ENCODE measurements around the gene ISY1. TPM values are rescaled to one million over a fixed set of nuclear protein-coding genes. Genes with fewer than 3 reads are reported as not detected.
"Not testable (repeated sequence)": the region's sequence is repeated elsewhere in the genome, so short reads cannot be mapped to it uniquely, and the experiment has no call there.

ISY1 gene
- total RNA-seq, 1 donor from 2014 or later: 16.2 TPM

DNA sequence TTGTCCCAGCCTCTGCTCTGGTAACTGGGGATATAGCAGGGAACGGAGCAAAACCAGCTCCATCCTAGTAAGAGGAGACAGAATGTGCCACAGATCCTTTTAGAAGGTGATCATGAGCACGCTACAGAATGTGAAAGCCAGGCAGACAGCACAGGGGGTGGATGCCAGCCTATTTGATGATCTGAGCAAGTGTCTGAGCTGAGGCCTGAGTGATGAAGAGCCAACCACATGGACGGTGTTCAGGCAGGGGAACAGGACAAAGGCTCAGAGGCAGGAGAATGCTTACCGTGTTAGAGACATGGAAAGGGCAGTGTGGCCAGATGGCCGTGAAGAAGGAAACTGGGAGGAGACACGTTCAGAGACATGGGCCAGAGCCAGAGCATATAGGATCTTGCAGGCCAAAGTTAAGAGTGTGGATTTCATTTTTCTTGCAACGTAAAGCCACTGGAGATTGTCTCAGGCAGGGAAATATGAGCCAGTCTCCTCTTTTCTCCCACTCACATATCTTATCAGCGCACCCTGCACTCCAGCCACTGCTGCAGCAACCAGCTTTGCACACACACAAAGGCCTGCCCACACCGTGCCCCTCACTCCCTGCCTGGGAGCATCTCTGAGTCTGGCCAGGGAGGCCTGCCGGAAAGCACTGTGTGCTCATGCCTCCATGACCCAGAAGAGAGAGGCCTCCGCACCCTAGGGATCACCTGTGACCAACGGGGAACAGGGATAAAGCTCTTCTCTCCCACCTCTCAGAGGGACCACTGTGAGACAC lies 59.3 kb downstream of the ISY1 start:
- H3K27me3 ChIP-seq: no peaks in the 10 kb centered on the region
- no peaks in the 10 kb centered on the region for H3K9me3 ChIP-seq
- no peak overlapping the region for H3K4me3 ChIP-seq
- no peaks in the 10 kb centered on the region for H3K36me3 ChIP-seq
- peaks cover 7% of the 10 kb centered on the region for H3K4me1 ChIP-seq
- intact Hi-C loops (cut with DNase I): no loop called here
- TF ChIP-seq, protein P1, sequence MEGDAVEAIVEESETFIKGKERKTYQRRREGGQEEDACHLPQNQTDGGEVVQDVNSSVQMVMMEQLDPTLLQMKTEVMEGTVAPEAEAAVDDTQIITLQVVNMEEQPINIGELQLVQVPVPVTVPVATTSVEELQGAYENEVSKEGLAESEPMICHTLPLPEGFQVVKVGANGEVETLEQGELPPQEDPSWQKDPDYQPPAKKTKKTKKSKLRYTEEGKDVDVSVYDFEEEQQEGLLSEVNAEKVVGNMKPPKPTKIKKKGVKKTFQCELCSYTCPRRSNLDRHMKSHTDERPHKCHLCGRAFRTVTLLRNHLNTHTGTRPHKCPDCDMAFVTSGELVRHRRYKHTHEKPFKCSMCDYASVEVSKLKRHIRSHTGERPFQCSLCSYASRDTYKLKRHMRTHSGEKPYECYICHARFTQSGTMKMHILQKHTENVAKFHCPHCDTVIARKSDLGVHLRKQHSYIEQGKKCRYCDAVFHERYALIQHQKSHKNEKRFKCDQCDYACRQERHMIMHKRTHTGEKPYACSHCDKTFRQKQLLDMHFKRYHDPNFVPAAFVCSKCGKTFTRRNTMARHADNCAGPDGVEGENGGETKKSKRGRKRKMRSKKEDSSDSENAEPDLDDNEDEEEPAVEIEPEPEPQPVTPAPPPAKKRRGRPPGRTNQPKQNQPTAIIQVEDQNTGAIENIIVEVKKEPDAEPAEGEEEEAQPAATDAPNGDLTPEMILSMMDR (IDR thresholded peaks at IDR 0.05): no peak
- TF ChIP-seq POLR2A (IDR thresholded peaks at IDR 0.05) (no peak), POLR2AphosphoS5 (IDR thresholded peaks at IDR 0.05; ENCODE audit: insufficient read depth in 1 of 2, low read depth in 1 of 2) (no peak)
- DNase-seq (ENCODE audit: extremely low spot score in 2 of 2): no peak
- no peak overlapping the region for H3K27ac ChIP-seq

DNA sequence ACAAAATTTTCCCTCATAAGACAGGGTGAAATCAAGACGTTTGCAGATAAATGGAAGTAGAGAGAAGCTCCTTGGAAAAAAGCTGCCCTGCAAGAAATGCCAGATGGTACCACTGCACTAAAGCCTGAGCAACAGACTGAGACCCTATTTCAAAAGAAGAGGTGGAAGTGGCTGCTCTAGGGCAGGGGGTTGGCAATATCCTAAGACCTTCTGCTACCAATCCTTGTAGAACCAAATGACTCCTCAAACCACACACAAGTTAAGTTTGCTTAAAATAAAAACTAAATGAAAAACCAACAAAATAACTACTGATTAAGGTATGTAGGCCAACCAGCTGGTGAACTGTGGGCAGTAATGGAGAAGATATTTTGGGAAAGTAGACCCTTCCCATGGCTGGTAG lies 60.6 kb downstream of the ISY1 start:
- H3K27ac ChIP-seq: no peak overlapping the region
- no peaks in the 10 kb centered on the region for H3K27me3 ChIP-seq
- TF ChIP-seq POLR2A (IDR thresholded peaks at IDR 0.05): no peak
- no peak for TF ChIP-seq POLR2AphosphoS5 (IDR thresholded peaks at IDR 0.05; ENCODE audit: insufficient read depth in 1 of 2, low read depth in 1 of 2)
- TF ChIP-seq, protein P1 (IDR thresholded peaks at IDR 0.05): no peak
- DNase-seq (ENCODE audit: extremely low spot score in 2 of 2): no peak
- H3K9me3 ChIP-seq: no peaks in the 10 kb centered on the region
- no peak overlapping the region for H3K4me3 ChIP-seq
- H3K36me3 ChIP-seq: no peaks in the 10 kb centered on the region
- intact Hi-C loops (cut with DNase I): no loop called here
- H3K4me1 ChIP-seq: no peaks in the 10 kb centered on the region

DNA sequence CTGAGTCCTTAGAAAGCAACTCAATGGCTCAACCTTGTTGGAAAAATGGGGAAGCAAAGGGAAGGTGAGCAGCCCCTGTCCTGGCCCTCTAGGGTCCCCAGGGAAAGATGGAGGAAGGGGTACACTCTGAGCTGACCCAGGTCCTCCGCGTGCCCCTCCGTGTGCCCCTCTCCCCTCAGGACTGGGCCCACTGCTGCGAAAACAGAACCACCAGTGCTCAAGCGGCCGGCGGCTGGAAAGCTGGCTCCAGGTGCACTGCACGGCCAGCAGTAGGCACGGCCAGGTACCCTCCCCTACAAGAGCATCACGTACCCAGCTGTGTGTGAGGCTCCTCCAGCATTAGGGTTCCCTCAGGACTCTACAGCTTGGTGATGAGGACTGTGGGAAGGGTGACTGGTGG lies 65.6 kb downstream of the ISY1 start:
- no peaks in the 10 kb centered on the region for H3K9me3 ChIP-seq
- H3K27ac ChIP-seq: no peak overlapping the region
- peaks cover 0 to 18% of the 10 kb centered on the region in 2 donors for H3K36me3 ChIP-seq
- no peak overlapping the region for H3K4me3 ChIP-seq
- H3K27me3 ChIP-seq: no peaks in the 10 kb centered on the region
- DNase-seq (ENCODE audit: extremely low spot score in 2 of 2): no peak
- H3K4me1 ChIP-seq: no peaks in the 10 kb centered on the region
- TF ChIP-seq POLR2A (IDR thresholded peaks at IDR 0.05): no peak
- TF ChIP-seq POLR2AphosphoS5 (IDR thresholded peaks at IDR 0.05; ENCODE audit: insufficient read depth in 1 of 2, low read depth in 1 of 2): no peak
- TF ChIP-seq, protein P1 (IDR thresholded peaks at IDR 0.05): no peak
- intact Hi-C loops (cut with DNase I): no loop called here

DNA sequence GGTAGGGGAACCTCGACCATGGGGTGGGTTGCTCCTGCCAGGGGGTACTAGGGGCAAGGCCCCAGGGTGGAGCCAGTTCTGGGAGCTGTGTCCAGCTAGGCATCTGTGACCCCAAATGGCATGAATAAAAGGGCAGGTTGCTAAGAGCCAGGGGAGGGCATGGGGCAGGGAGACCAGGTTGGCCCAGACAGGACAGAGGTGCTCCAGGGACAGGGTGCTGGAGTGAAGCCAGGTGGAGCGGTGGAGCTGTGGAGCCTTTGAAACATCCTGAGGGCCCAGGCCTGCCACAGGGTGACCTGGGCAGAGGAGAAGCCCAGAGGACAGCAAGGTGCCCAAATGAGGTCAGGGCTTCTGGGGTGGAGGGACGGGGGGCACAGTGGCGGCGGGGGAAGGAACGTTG lies 72.6 kb downstream of the ISY1 start:
- intact Hi-C loops (cut with DNase I); H3K36me3 ChIP-seq; H3K9me3 ChIP-seq; H3K4me3 ChIP-seq; DNase-seq (ENCODE audit: extremely low spot score in 2 of 2); H3K27me3 ChIP-seq; H3K27ac ChIP-seq: not testable (repeated sequence)
- peaks cover 12% of the 10 kb centered on the region for H3K4me1 ChIP-seq

DNA sequence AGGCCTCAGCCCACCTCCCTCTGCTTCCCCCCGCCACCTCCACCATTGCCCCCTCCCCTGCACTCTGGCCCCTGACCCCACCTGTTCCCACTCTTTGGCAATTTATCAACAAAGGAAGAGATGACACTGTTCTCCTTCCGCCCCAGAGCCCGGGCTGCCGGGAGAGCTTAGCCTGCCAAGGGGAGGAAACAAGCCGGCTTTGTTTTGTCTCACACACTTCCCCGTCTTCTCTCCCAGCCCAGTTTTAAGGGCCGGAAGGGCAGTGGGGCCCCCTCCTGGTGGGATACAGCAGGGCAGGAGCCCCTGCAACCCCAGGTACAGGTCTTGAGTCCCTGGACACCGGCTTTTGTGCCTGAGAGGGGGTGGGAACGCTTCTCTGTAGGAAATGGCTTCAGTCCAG lies 73.0 kb downstream of the ISY1 start:
- DNase-seq (ENCODE audit: extremely low spot score in 2 of 2); intact Hi-C loops (cut with DNase I); H3K4me3 ChIP-seq; H3K27ac ChIP-seq; H3K9me3 ChIP-seq; H3K27me3 ChIP-seq; H3K36me3 ChIP-seq: not testable (repeated sequence)
- H3K4me1 ChIP-seq: peaks cover 12% of the 10 kb centered on the region

DNA sequence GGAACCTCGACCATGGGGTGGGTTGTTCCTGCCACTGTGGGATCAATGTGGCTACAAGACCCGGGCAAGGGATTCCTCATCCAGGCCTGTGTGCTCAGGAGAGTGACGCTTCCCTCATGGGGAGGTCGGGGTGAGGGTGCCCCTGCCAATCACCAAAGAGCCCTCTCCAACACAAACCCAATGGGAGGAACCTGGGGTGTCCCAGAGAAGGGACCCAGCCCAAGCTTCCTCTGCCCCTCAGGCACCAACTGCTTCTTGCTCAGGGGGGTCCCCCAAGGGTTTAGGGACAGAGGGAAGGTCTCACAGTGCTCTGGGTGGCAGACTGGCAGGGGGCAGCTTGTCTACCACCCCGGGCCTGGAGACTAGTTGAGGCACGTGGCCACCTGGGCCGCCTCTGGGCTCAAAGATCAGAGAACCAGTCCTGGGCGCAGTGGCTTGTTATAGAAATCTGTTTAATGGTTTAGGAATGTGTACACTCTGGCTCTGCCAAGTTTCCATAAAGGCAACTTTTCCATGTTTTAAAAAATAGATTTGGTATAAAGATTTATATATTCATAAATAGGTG lies 73.6 kb downstream of the ISY1 start:
- no peak for DNase-seq (ENCODE audit: extremely low spot score in 2 of 2)
- H3K27ac ChIP-seq: peak overlapping the region; percentile 89
- H3K9me3 ChIP-seq: no peaks in the 10 kb centered on the region
- TF ChIP-seq, protein P1 (IDR thresholded peaks at IDR 0.05): no peak
- TF ChIP-seq POLR2A (IDR thresholded peaks at IDR 0.05) (no peak), POLR2AphosphoS5 (IDR thresholded peaks at IDR 0.05; ENCODE audit: insufficient read depth in 1 of 2, low read depth in 1 of 2) (peak; percentile 49 to 70)
- intact Hi-C loops (cut with DNase I): no loop called here
- no peaks in the 10 kb centered on the region for H3K27me3 ChIP-seq
- H3K4me3 ChIP-seq: no peak overlapping the region
- H3K36me3 ChIP-seq: peaks cover 0 to 2% of the 10 kb centered on the region in 2 donors
- H3K4me1 ChIP-seq: peaks cover 12% of the 10 kb centered on the region
